ENCODE measurements around the gene TTLL10.
"Not testable (repeated sequence)": the region's sequence is repeated elsewhere in the genome, so short reads cannot be mapped to it uniquely, and the experiment has no call there.

Gene TTLL10

DNA sequence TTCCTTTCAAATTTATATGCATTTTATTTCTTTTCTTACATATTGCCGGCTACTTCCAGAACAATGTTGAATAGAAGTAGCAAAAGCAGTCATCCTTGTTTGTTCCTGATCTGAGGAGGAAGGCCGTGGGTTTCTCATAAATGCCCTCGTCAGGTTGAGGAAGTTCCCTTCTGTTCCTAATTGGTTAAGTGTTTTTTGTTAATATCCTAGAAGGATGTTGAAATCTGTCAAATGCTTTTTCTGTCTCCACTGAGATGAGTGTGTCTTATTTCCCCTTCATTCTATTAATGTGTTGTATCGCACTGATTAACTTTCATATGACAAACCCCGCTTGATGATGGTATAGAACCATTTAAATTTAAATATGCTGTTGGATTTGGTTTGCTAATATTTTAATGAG lies 15.4 kb downstream of the TTLL10 start:
- DNase-seq = no peak

DNA sequence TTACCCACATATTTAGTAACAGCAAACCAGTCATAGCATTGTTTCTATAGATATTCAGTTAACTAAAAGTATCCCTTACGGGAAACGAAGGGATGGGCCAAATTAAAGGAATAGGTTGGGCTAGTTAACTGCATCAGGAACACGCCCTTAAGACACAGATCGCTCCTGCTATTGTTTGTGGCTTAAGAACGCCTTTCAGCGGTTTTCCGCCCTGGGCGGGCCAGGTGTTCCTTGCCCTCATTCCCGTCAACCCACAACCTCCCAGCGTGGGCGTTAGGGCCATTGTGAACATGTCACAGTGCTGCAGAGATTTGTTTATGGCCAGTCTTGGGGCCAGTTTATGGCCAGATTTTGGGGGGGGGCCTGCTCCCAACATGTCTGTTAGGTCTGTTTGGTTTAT lies 18.1 kb downstream of the TTLL10 start:
- DNase-seq = no peak

- DNase-seq = no peak
Observed at GRCh38 chr1:1194723-1195122, 21.0 kb downstream of the TTLL10 start.

DNA sequence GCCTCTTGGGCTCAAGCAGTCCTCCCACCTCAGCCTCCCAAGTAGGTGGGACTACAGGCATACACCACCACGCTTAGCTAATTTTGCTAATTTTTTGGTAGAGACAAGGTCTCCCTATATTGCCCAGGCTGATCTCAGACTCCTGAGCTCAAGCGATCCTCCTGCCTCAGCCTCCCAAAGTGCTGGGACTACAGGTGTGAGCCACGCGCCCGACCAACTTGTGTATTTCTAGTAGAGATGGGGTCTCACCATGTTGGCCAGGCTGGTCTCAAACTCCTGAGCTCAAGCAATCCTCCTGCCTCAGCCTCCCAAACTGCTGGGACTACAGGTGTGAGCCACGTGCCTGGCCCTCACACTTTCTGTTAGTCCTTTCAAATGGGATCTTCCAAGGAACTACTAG lies 22.0 kb downstream of the TTLL10 start:
- not testable (repeated sequence) for DNase-seq

DNA sequence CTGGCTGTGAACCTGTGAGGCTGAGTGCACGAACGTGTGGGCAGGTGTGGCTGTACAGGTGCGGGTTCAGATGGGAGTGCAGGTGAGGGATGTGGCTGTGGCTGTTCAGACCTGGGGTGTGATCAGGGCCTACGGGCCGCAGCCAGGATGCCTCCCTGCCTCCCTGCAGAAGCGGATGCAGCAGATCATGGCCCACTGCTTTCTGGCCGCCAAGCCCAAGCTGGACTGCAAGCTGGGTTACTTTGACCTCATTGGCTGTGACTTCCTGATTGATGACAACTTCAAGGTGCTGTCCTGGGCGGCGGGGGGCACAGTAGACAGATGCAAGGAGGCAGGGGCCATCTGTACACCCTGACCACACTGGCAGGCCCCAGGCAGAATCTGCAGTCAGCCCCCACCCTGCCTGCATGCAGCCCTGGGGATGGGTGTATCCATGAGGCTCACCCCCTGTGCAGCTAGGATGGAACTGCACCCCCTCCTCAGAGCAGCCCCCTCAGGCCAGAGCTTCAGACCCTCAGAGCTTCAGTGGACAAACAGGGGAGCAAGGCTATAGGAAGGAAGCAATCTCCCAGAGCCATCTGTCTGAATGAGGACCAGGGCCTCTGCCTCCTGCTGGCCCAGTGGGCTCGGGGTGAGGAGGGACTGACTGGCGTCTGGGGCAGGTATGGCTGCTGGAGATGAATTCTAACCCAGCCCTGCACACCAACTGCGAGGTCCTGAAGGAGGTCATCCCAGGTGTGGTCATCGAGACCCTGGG lies 22.9 kb downstream of the TTLL10 start:
- DNase-seq = no peak

GRCh38 chr1:1197188-1197500 lies 23.5 kb downstream of the TTLL10 start:
- no peak for DNase-seq

- DNase-seq = no peak
Observed at GRCh38 chr1:1197551-1198422, 24.1 kb downstream of the TTLL10 start.

DNA sequence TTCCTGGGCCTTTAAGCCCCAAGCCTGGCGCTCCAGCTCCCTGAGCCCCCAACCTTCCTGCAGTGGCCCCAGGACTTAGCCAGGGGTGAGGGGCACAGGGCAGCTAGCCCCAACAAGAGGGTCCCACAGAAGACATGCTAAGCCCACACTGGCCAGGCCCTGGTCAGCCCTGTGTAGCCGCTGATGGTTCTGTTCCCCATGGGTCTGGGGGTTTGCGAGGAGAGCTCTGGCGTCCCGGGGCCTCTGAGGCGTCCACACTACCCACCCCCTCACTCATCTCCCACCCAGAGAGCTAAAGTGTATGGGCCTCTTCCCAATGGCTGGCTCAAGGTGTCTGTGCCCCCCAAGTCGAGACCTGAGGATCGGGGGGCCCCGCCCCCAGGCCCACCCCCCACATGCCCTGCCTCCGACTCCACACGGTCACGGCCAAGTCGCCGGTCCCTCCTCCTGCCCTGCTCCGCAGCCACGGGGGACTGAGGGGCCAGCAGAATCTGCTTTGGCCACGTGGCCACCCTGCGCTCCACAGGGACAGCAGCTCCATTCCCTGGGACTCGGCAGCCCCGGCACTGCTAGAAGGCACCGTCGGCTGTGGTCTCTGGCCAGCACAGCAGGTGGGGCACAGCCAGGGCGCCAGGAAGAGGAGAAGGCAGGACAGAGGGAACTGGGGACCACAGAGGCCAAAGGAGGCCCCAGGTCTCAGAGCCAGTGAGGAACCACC lies 24.9 kb downstream of the TTLL10 start:
- DNase-seq = no peak

DNA sequence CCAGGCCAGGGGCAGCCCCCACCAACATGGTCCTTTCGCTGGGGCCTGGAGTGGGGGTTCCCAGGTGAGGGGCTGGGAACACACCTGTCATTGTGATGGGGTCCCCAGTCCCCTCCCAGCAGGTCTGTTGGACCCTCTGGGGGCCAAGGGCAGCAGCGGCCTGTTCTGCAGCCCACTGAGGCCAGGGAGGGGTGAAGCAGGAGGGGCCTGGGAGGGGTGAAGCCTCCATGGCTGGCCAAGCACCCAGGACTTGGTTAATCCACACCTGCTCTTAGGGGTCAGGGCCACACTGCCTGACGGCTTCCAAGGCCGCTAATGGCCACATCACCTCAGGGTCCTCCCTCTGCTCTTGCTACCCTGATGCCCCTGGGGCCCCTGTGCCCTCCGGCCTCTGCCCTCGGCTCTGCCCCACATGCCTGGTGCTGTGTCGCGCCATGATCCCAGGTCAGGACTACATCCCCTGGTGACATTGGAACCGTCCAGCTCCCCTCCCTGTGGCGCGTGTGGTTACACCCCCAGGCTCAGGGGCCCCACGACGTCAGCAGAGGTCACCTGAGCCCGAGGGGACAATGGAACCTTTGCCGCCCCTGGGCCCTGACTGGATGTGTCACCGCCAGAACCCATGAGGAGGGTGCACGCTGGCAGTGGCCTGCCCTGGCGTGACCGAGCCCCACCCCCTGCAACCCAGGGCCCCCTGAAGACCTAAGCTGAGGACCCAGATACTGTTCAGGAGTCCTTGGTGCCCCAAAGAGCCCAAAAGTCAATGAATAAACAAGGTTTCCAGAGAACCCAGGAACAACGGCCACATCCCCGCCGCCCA lies 25.7 kb downstream of the TTLL10 start:
- DNase-seq = no peak

DNA sequence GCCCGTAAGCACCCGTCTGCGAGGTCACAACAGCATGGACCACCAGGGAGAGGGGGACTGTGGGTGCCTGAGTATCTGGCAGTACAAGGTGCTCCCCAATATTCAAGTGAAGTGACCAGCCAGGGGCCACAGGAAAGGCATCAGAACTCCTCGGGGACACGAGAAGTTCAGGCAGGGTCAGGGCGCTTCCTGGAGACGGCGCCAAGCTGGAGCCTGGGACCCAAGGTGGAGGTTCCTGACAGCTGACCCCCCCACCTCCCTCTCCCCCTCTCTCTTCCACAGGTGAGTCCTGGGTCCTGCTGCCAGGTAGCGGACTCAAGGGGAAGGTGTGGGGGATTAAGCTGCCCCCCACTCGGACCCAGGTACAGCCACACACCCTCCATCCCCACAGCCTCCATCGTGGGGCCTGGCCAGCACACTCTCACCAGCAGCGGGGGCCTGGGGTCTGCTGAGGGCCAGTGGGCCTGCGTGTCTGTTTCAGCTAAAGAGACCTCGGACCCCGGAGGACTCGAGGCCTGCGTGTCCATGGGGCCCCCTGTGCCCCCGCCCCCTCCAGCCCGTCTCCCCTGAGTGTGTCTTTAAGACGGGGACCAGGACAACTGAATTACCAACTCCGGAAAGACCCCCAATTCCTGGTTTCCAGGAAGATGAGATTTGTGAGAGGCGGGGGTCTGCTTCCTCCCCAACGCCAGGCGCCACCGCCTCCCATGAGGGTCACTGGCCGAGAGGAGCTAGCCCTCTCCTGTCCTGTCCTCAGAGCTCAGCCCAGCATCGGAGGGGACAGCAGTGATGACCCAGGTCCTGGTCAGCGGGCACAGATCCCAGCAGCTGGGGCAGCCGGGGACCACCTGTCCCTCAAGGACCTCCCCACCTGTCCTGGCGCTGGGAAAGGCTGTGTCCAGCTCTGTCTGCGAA lies 26.5 kb downstream of the TTLL10 start:
- DNase-seq = no peak

- DNase-seq = no peak
Observed at GRCh38 chr1:1200876-1201810, 27.5 kb downstream of the TTLL10 start.

DNA sequence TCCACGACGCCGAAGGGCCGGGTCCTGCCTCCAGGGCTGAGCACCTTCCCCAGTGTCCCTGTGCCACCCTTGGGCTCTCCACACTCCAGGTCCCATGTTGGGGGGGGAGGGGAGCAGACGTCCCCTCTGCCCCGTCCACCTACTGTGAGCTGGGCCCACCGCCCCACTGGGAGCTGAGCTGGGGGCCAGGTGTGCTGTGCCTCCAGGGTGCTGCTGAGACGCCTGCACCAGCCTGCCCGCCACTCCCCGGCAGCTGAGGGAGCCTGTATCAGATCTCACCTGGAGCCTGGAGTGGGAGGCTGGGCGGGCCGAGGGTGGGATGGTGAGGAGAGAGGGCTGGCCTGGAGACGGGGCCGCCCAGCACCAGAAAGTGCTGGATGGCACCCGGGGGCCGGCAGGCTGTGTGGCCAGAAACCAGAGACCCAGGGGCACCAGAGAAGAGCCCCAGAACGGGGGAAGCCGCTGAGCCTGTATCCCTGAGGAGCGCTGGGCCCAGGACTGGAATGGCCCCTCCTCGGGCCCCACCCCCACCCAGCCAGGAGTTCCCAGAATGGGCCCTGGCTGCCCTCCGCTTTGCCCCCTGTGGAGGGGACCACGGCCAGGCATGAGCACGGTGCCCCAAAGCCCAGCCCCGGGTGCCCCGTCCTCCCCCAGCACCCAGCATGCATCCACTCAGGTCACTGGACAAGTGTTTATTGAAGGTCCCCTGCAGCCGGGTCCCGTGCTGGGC lies 29.3 kb downstream of the TTLL10 start:
- DNase-seq = no peak

- no peak for DNase-seq
Observed at GRCh38 chr1:1203561-1204424, 30.1 kb downstream of the TTLL10 start.

GRCh38 chr1:1204425-1204920 lies 30.8 kb downstream of the TTLL10 start:
- no peak for DNase-seq

DNA sequence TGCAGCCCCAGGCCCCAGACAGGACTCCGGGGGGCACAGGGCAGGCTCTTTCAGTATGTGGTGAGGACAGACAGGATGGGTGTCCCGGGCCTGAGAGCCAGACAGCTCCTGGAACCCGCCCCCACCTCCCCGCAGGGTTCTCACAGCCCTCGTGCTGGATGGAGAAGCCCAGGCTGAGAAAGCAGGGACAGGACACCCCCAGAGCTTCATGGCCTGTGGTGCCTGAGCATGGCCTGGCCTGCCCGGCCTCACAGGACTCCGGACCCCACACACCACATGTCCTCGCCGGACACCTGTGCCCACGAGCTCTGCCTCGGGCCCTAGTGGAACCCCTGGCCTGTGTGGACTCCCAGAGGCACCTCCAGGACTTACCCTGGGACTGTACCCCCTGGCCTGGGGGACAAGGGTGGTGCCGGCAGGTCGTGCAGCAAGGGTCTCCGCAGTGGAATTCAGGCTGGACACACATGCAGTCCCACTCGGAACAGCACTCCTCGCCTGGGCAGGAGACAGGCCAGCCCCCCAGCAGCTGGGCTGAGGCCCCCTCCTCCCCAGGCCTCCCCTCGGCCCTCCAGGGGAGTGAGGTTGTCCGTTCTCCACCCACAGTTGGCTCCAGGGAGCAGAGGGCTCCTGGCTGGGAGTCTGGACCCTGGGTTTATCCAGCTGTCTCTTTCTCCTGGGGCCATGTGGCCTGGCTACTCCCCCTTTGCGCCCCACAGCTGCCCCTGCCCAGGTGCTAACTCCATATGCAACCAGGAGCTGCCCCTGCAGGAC lies 31.5 kb downstream of the TTLL10 start:
- no peak for DNase-seq

- DNase-seq = no peak
Observed at GRCh38 chr1:1205769-1206375, 32.2 kb downstream of the TTLL10 start.

- no peak for DNase-seq
Observed at GRCh38 chr1:1206376-1206965, 32.8 kb downstream of the TTLL10 start, which contains the start of gene TNFRSF18. TNFRSF18 (minus strand) TSS chr1:1206592; CDS start chr1:1206571, 21 bp downstream.
